ENCODE data around the gene GBF1.

The GBF1 gene

DNA sequence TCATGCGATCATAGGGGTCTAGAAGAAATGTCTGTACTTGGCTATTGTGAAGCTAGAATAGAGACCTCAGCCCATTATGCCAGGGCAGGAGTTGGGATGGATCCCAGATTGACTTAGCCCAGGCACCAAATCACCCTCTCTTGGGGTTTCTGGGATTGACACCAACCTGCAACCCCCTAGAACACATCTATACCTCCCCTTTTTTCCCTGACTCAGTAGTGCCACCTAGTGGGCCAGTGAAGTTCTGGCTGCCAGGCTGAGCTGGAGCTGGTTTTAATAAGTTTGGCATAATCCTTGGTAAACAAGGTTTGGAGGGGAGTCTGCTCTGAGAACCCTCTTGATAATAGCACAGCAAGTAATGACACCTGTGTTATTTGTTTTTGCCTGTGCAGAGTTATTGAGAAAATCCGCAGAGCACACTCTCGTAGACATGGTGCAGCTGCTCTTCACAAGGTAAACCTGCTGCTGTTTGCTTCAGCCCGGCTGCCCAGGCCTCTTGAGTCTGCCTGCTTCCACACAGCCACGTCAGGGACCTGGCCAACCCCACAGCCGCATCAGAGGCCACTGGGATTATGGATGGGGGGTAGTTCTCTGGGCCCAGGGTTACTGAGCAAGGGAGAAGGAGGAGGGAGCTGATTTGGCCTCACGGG, 106.9 kb downstream of the GBF1 start:
- DNase-seq: peak; percentile 86

DNA sequence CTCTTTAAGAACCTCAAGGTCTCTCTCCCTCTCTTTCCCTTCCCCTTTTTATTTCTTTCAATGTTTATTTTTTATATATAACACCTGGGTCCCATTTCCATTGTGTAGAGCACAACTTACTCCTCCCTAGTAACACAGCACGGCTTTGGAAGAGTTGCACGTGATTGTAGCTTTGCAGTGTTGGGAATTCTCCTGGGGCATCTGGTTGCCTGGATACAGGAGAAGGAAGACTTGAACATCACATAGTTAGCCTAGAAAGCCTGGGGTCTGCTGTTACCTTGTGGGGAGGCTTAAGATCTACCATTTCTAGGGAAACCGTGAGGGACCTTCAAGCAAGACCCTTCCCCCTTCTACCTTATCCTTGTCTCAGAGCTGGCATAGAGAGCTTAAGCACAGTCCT, 109.1 kb downstream of the GBF1 start:
- no peak for DNase-seq

- DNase-seq: no peak
Measured at GRCh38 chr10:102358712-102359382, 113.5 kb downstream of the GBF1 start.

DNA sequence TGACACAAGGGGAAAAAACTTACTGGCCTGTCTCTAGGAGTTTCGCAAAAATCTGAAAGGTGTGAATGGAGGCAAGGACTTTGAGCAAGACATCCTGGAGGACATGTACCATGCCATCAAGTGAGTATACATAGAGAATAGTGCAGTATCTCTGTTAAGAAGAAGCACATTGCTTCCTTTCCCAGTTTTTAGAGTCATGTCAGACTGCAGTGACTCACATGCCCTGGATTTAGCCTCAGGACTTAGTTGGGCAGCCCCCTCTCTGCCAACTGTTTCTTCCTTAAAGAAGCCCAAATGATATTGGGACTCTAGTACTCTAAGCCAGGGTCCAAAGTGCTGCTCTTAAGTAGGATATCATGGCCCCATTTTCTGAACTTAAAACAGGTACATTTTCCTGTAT, 122.1 kb downstream of the GBF1 start:
- DNase-seq: no peak

- DNase-seq: no peak
Measured at GRCh38 chr10:102368077-102368476, 122.7 kb downstream of the GBF1 start.

GRCh38 chr10:102371295-102371694, 126.0 kb downstream of the GBF1 start:
- no peak for DNase-seq

- no peak for DNase-seq
Measured at GRCh38 chr10:102375250-102375649, 129.9 kb downstream of the GBF1 start.

DNA sequence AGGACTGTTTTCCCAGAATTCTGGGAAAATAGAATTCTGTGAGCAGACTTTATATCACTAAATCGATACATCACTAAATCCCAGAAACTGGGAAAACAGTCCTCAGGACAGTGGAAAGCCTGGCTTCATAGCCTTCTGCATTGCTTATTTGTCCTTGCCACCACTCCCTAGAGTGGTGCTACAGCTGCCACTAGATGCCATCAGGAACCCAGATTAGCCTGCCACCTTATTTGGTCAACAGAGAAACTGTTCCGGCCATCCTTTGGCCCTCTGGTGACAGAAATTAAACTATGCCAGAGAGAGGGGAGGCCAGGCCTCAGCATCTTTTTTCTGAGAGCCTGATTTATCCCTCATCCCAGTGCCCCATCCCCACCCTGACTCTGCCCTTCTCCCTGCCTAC, 130.5 kb downstream of the GBF1 start:
- DNase-seq: no peak

DNA sequence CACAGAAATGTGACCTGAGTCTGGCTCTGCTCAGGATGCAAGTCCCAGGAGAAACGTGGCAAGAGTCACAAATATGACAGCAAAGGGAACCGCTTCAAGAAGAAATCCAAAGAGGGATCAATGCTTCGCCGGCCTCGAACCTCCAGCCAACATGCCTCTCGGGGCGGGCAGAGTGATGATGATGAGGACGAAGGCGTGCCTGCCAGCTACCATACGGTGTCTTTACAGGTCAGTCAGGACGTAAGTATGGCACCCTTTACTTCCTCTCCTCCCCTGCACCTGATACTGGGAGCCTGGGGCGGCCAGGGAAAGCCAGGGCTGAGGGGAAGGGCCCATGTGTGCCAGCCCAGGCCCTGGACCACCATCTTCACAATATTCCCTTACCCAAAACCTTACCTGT, 131.6 kb downstream of the GBF1 start:
- DNase-seq: no peak

- DNase-seq: no peak
Measured at GRCh38 chr10:102379383-102379782, 134.1 kb downstream of the GBF1 start.

DNA sequence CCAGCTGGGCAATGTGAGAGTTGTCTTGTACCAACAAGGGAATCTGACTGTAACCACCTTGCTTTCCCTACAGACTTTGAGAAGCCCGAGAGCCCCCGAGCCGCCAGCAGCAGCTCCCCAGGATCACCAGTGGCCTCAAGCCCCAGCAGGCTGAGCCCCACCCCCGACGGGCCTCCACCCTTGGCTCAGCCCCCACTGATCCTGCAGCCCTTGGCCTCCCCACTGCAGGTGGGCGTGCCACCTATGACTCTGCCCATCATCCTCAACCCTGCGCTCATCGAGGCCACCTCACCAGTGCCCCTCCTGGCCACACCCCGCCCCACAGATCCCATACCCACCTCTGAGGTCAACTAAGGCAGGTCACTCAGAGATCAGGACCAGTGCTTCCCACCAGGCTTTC, 136.7 kb downstream of the GBF1 start:
- no peak for DNase-seq

- no peak for DNase-seq
Measured at GRCh38 chr10:102382871-102383270, 137.5 kb downstream of the GBF1 start.

DNA sequence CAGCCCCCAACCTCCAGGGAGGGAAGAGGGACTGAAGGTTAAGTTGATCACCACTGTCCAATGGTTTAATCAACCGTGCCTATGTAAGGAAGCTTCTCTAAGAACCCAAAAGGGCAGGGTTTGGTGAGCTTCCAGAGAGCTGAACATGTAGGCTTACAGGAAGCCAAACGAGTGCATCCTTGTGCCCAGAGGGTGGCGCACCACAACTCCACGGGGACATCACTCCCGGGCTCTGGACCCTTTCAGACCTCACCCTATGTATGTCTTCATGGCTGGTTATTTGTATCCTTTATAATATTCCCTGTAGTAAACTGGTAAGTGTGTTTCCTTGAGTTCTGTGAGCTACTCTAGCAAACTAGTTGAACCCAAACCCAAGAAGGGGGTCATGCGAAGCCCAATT, 138.7 kb downstream of the GBF1 start:
- DNase-seq: no peak

DNA sequence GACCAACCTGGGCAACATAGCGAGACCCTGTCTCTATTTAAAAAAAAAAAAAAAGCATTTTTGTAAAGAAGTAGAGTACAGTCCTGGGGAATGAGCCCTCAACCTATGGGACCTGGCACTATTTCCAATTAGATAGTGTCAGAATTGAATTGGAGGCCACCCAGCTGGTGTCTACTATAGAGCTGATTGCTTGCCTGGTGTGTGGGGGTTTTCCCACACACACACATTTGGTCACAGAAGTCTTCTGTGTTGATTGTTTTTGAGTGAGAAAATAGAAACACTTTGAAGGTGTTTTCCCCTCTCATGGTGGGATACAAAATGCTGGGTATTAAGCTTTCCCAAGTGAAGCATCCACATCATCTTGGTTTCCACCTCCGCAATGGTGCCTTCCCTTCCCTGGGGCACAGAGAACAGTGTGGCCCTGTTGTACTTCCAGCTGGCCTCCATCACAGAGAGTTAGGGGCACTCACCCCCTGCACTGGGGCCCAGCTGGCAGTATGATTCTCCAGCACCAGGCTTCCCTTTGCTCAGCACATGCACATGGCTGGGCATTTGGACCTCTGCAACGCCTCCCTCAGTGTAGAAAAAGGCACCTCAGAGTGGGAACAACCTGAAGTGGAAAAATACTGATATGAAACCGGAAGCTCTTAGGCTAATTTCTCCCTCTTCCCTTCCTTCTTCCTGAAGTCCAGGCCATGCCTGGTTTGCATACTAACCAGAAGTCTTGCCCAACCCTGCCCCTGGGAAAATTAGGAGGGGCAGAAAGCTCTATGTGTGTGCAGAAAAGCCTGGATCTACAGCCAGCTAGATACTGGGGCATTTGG, 139.5 kb downstream of the GBF1 start:
- no peak for DNase-seq

- no peak for DNase-seq
Measured at GRCh38 chr10:102389894-102390293, 144.6 kb downstream of the GBF1 start.

GRCh38 chr10:102392306-102392705, 147.0 kb downstream of the GBF1 start:
- no peak for DNase-seq

GRCh38 chr10:102393411-102394078, 148.2 kb downstream of the GBF1 start:
- DNase-seq: no peak

DNA sequence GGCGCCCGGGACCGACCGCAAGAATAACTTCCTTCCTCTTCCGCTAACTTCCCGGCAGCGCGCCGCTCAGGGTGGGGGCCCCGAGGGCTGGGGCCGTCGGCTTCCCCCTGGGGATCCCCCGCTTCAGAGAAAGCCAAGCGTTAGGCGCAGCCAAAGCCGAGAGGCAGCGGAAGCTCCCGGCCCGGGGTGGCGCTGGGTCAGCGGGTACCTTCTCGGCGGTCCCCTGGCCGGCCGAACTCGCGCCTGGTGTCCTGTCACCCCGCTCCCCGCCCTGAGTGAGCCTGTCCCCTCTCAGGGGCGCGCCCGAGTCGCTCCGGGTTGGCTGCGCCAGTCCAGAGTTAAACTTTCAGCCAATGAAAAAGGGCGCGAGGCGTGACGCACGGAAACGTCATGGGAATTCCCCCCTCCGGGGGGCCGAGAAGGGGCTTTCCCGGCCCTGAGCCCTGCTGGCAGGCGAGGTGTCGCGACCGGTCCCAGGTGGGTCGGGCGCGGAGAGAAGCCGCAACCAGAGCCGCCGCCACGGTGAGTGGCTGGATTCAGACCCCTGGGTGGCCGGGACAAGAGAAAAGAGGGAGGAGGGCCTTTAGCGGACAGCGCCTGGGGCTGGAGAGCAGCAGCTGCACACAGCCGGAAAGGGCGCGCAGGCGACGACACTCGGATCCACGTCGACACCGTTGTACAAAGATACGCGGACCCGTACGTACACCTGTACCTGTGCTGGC, 148.9 kb downstream of the GBF1 start:
- DNase-seq: peak; percentile 99

DNA sequence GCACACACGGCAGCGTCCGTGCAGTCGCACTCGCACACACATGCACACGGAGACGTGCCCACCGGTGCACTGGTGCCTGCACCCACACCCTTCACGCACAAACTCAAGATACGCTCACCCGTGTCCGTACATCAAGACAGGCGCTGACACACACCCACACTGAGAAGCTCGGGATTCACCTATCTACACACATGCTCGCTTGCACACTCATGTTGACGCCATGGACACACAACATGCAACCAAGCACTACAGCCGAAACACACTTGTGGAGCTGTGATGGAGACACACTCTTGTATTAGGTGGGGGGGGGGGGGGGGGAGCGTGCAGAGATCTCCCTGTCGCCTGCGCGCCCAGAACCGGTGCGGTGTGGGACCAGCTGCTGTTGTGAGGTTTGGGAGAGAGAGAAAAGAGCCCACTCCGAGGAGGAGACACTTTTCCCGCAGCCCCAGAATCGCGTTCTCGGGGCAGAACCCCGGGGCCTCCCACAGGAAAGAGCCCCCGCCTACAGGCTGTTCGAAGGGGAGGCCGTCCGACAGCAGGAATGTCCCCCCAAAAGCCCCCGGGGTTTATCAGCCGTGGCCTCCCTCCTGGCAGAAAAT, 149.6 kb downstream of the GBF1 start:
- no peak for DNase-seq

- DNase-seq: peak; percentile 96
Measured at GRCh38 chr10:102395400-102396316, 150.3 kb downstream of the GBF1 start, which contains the start of gene NFKB2. Gene NFKB2 (plus strand): TSS chr10:102395705. CDS start chr10:102395960, 255 bp downstream.

GRCh38 chr10:102396317-102396650, 151.0 kb downstream of the GBF1 start:
- DNase-seq: no peak
